Body of pancreas (tissue), 4 donors: Measurements from ENCODE around the gene PINK1. TPM values are rescaled to one million over a fixed set of nuclear protein-coding genes. Genes with fewer than 3 reads are reported as not detected.

ENCODE experiments used
- ATAC-seq: fragments of 150-250 bp; one replicate; pipeline ENCODE4 v1.9.1; 2016
- DNase-seq, 4 donors: peaks; one replicate each; pipeline ENCODE4 v3.0.0-alpha.2; 2019
- H3K27ac ChIP-seq, 4 donors: fragments of 200-600 bp; sonication (generic); 1 replicate in 3 of 4; 2 replicates in 1 of 4; pipeline versions ENCODE4 v1.5.1 to v1.6.1; 2016 to 2019; ENCODE audit warnings: mild to moderate bottlenecking in 1 of 4, mixed read lengths in 1 of 4, moderate library complexity in 1 of 4
- H3K27me3 ChIP-seq, 2 donors: fragments of 200-600 bp; sonication (generic); one replicate each; pipeline ENCODE4 v1.6.0; 2016; ENCODE audit warnings: mild to moderate bottlenecking in 1 of 2
- H3K36me3 ChIP-seq, 2 donors: fragments of 200-600 bp; sonication (generic); replicated peaks in 1 of 2; 2 replicates each; pipeline ENCODE4 v1.5.1; 2016; ENCODE audit warnings: low read depth in 2 of 2; ENCODE audit not compliant: insufficient read depth in 1 of 2
- H3K4me1 ChIP-seq: fragments of 200-600 bp; sonication (generic); one replicate; pipeline ENCODE4 v1.6.0; 2016
- H3K4me3 ChIP-seq, 2 donors: fragments of 200-600 bp; sonication (generic); 1 replicate in 1 of 2; 2 replicates in 1 of 2; pipeline ENCODE4 v1.5.1; 2016 to 2019
- H3K9me3 ChIP-seq, 3 donors: fragments of 200-600 bp; sonication (generic); 1 replicate in 2 of 3; 2 replicates in 1 of 3; pipeline ENCODE4 v1.5.1; 2016
- CTCF ChIP-seq, 7 experiments: fragments of 450-650 bp in 4 of 7; fragments of 200-600 bp in 3 of 7; sonication (generic) in 3 of 7; IDR thresholded peaks; one replicate each; pipeline ENCODE4 v1.5.1; 2016 to 2019; ENCODE audit warnings: antibody characterized with exemption in 7 of 7
- POLR2A ChIP-seq, 3 donors: fragments of 450-650 bp; IDR thresholded peaks; one replicate each; pipeline ENCODE4 v1.6.1; 2016; ENCODE audit warnings: antibody characterized with exemption in 3 of 3, mild to moderate bottlenecking in 2 of 3
- WGBS, 2 donors: methylation state at CpG; one replicate each; pipeline ENCODE4 v1.1.5; 2017; 5-methylcytosine and 5-hydroxymethylcytosine counted together
- intact Hi-C: fragments of 100-400 bp; cut with DNase I; formaldehyde crosslinking; loops from one replicate; pipeline ENCODE4 v1.15.1; 2023
- total RNA-seq, 2 donors: library from RNA; depleted of rRNA; stranded (reverse); fragments of >200 nt; gene quantifications; one replicate each; pipeline ENCODE4 v1.1.0, GENCODE V29; 2016

The PINK1 gene
- total RNA-seq, 2 donors from 2014 or later = 40.9 to 67.5 TPM

- WGBS, 2 donors = 34 to 47% methylated on average over 6 of the region's 6 CpGs
- H3K27ac ChIP-seq = no peak overlapping the region
- no peak overlapping the region for H3K4me3 ChIP-seq
These were observed 37.2 kb upstream of the PINK1 start for GRCh38 chr1:20596106-20596505.

GRCh38 chr1:20597650-20598049 is 35.6 kb upstream of the PINK1 start:
- intact Hi-C loops = no loop called here
- DNase-seq = no peak
- H3K4me3 ChIP-seq = no peak overlapping the region
- H3K36me3 ChIP-seq = no peaks in the 10 kb centered on the region
- no peaks in the 10 kb centered on the region for H3K9me3 ChIP-seq
- H3K4me1 ChIP-seq = no peaks in the 10 kb centered on the region
- ATAC-seq = no peak
- TF ChIP-seq POLR2A (IDR thresholded peaks at IDR 0.05) (no peak), CTCF (IDR thresholded peaks at IDR 0.05) (no peak)
- peak overlapping the region in 1 of 4 donors; percentile 23 for H3K27ac ChIP-seq
- WGBS, 2 donors = 62 to 66% methylated on average over 3 of the region's 3 CpGs
- no peaks in the 10 kb centered on the region for H3K27me3 ChIP-seq

More at GRCh38 chr1:20596106-20596505, 37.2 kb upstream of the PINK1 start:
- H3K27me3 ChIP-seq = no peaks in the 10 kb centered on the region
- no peaks in the 10 kb centered on the region for H3K36me3 ChIP-seq
- intact Hi-C loops = no loop called here
- no peaks in the 10 kb centered on the region for H3K4me1 ChIP-seq
- no peaks in the 10 kb centered on the region for H3K9me3 ChIP-seq
- ATAC-seq (no peak), DNase-seq (no peak)
- TF ChIP-seq POLR2A (IDR thresholded peaks at IDR 0.05) (no peak), CTCF (IDR thresholded peaks at IDR 0.05) (no peak)

GRCh38 chr1:20600156-20600555 is 33.1 kb upstream of the PINK1 start:
- H3K4me3 ChIP-seq = no peak overlapping the region
- ATAC-seq (no peak), DNase-seq (no peak)
- TF ChIP-seq POLR2A (IDR thresholded peaks at IDR 0.05) (no peak), CTCF (IDR thresholded peaks at IDR 0.05) (no peak)
- no peaks in the 10 kb centered on the region for H3K9me3 ChIP-seq
- no peak overlapping the region for H3K27ac ChIP-seq
- intact Hi-C loops = no loop called here
- no peaks in the 10 kb centered on the region for H3K27me3 ChIP-seq
- H3K4me1 ChIP-seq = no peaks in the 10 kb centered on the region
- 81% methylated on average over 5 of the region's 5 CpGs for WGBS, 2 donors
- no peaks in the 10 kb centered on the region for H3K36me3 ChIP-seq

- Histone ChIP-seq H3K9me3 (no peaks in the 10 kb centered on the region), H3K4me3 (no peak overlapping the region), H3K4me1 (no peaks in the 10 kb centered on the region), H3K36me3 (no peaks in the 10 kb centered on the region), H3K27ac (no peak overlapping the region), H3K27me3 (no peaks in the 10 kb centered on the region)
- DNase-seq (no peak), ATAC-seq (no peak)
- WGBS, 2 donors = 40 to 41% methylated on average over 5 of the region's 5 CpGs
- intact Hi-C loops = no loop called here
- no peak for TF ChIP-seq POLR2A (IDR thresholded peaks at IDR 0.05)
- no peak for TF ChIP-seq CTCF (IDR thresholded peaks at IDR 0.05)
These were observed 32.0 kb upstream of the PINK1 start for GRCh38 chr1:20601129-20601825.

GRCh38 chr1:20602851-20603450 is 30.3 kb upstream of the PINK1 start:
- no peaks in the 10 kb centered on the region for H3K4me1 ChIP-seq
- DNase-seq = no peak
- 66 to 73% methylated on average over 4 of the region's 4 CpGs for WGBS, 2 donors
- no peak overlapping the region for H3K4me3 ChIP-seq
- no peaks in the 10 kb centered on the region for H3K9me3 ChIP-seq
- no peak overlapping the region for H3K27ac ChIP-seq
- no peaks in the 10 kb centered on the region for H3K27me3 ChIP-seq
- TF ChIP-seq CTCF (IDR thresholded peaks at IDR 0.05) (no peak), POLR2A (IDR thresholded peaks at IDR 0.05) (no peak)
- H3K36me3 ChIP-seq = no peaks in the 10 kb centered on the region
- no peak for ATAC-seq
- intact Hi-C loops = no loop called here
